Naive thymus-derived CD4-positive, alpha-beta T cell (primary cell): Measurements from ENCODE around the gene AACS. TPM values are rescaled to one million over a fixed set of nuclear protein-coding genes. Genes with fewer than 3 reads are reported as not detected.

Source experiments
- ATAC-seq: fragments of 150-1000 bp; cut with Tn5 transposase; 2 replicates; pipeline ENCODE4 v1.10.0; 2021; ENCODE audit warnings: mild to moderate bottlenecking, moderate library complexity
- CTCF ChIA-PET: fragments of 350-600 bp; sonication (Branson Sonifier 250); formaldehyde crosslinking; loops from one replicate; lab custom pipeline; 2021; ENCODE audit warnings: antibody characterized with exemption; lab: Charles Lee
- POLR2A ChIA-PET: fragments of 350-600 bp; sonication (Branson Sonifier 250); formaldehyde crosslinking; loops from one replicate; lab custom pipeline; 2021; ENCODE audit warnings: antibody characterized with exemption, inconsistent platforms; lab: Charles Lee
- DNase-seq, 9 donors: peaks; one replicate each; pipeline versions ENCODE4 v3.0.0 to v3.0.0-alpha.2; 2020 to 2022; ENCODE audit warnings: mixed read lengths in 1 of 9
- H3K27ac ChIP-seq: one replicate; pipeline ENCODE4 v1.7.0; 2013; ENCODE audit warnings: mild to moderate bottlenecking, low read depth, low read length, moderate library complexity
- H3K27me3 ChIP-seq, 2 donors: one replicate each; pipeline ENCODE4 v1.7.0; 2013; ENCODE audit warnings: low read length in 2 of 2, mild to moderate bottlenecking in 2 of 2, moderate library complexity in 2 of 2; ENCODE audit not compliant: control insufficient read depth in 2 of 2, insufficient read depth in 2 of 2
- H3K36me3 ChIP-seq, 3 experiments: 1 replicate in 2 of 3; 2 replicates in 1 of 3; pipeline ENCODE4 v1.7.0; 2013; ENCODE audit warnings: low read length in 3 of 3, mild to moderate bottlenecking in 3 of 3, moderate library complexity in 1 of 3; ENCODE audit not compliant: insufficient read depth in 3 of 3, control insufficient read depth in 2 of 3
- H3K4me1 ChIP-seq, 2 donors: one replicate each; pipeline ENCODE4 v1.7.0; 2013; ENCODE audit warnings: low read length in 2 of 2, mild to moderate bottlenecking in 2 of 2, moderate library complexity in 1 of 2; ENCODE audit not compliant: control insufficient read depth in 2 of 2, insufficient read depth in 2 of 2
- H3K4me3 ChIP-seq: 2 replicates; pipeline ENCODE4 v1.7.0; 2013; ENCODE audit warnings: mild to moderate bottlenecking, low read length
- H3K9me3 ChIP-seq, 3 experiments: 1 replicate in 2 of 3; 2 replicates in 1 of 3; pipeline ENCODE4 v1.7.0; 2013; ENCODE audit warnings: low read length in 3 of 3; ENCODE audit not compliant: control insufficient read depth in 2 of 3
- H3K27ac Mint-ChIP-seq, 9 donors: one replicate each; pipeline ENCODE4 v1.8.0; 2020 to 2022; ENCODE audit warnings: mixed read lengths in 9 of 9, mild to moderate bottlenecking in 8 of 9, moderate library complexity in 5 of 9, inconsistent platforms in 2 of 9
- H3K27me3 Mint-ChIP-seq, 5 donors: one replicate each; pipeline ENCODE4 v1.8.0; 2021 to 2022; ENCODE audit warnings: mixed read lengths in 5 of 5, mild to moderate bottlenecking in 1 of 5
- H3K36me3 Mint-ChIP-seq, 5 donors: one replicate each; pipeline ENCODE4 v1.8.0; 2020 to 2022; ENCODE audit warnings: mixed read lengths in 5 of 5, mild to moderate bottlenecking in 3 of 5, inconsistent platforms in 1 of 5
- H3K4me1 Mint-ChIP-seq, 7 donors: one replicate each; pipeline ENCODE4 v1.8.0; 2020 to 2022; ENCODE audit warnings: mixed read lengths in 7 of 7, mild to moderate bottlenecking in 3 of 7, inconsistent platforms in 1 of 7
- H3K4me3 Mint-ChIP-seq, 10 donors: one replicate each; pipeline ENCODE4 v1.8.0; 2020 to 2022; ENCODE audit warnings: mild to moderate bottlenecking in 10 of 10, mixed read lengths in 10 of 10, moderate library complexity in 6 of 10, inconsistent platforms in 2 of 10
- H3K9me3 Mint-ChIP-seq, 11 donors: one replicate each; pipeline ENCODE4 v1.8.0; 2020 to 2022; ENCODE audit warnings: mixed read lengths in 11 of 11, mild to moderate bottlenecking in 4 of 11, inconsistent platforms in 1 of 11, moderate library complexity in 1 of 11
- intact Hi-C, 2 donors: fragments of 100-400 bp; cut with micrococcal nuclease; formaldehyde crosslinking; loops; one replicate each; pipeline ENCODE4 v1.15.1; 2023
- polyA plus RNA-seq, 2 donors: library from polyadenylated mRNA; unstranded; fragments of 300-500 nt; fragmentation: Illumina TruSeq; gene quantifications; one replicate each; pipeline ENCODE4 v1.2.3, GENCODE V29; 2021
- total RNA-seq, 6 experiments: library from RNA in 5 of 6; stranded (reverse) in 5 of 6; gene quantifications; 1 replicate in 5 of 6; 2 replicates in 1 of 6; pipeline ENCODE4 v1.2.3 and lab custom pipeline; 2021 to 2026

Gene AACS
- total and polyA plus RNA-seq, 7 experiments from 2014 or later: 11.6 to 21.7 (median 14.8) TPM

DNA sequence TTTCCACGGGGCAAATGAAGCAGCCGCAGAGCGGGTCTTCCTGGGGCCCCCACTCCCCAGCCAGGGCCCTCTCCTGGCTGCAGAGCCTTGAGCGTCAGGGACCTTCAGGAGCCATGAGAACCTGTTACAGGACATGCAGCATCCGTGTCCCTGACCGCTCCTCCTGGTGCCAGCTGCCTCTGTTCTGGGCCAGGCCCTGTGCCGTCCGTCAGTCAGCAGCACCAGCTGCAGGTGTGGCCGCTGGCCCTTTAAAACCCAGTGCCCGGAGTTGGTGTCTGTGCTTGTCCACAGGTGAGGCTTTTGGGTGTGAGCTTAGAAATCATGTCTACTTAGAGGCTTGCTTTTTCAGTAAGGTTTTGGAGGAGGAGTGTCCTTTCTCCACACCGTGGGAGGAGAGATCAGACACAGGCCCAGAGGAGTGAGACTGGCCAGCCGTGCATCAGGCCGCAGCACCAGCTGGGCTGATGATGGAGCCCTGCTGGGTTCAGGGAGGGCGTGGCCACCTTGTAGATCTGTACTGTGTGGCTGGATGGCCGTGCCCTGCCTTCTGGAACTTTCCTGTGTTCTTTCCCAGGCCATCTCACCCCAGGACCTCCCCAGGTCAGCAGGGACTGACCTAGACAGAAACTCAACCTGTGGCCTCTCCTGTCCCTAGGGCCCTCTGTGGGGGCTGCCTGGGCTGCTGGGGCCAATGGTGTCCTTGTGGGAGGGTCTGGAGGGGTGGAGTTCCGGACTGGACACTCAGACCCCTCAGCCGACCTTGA is 27.1 kb downstream of the AACS start:
- Mint-ChIP-seq H3K4me1 (peaks cover 0 to 5% (median 4%) of the 10 kb centered on the region in 7 donors), H3K9me3 (no peaks in the 10 kb centered on the region), H3K27me3 (no peaks in the 10 kb centered on the region), H3K36me3 (peaks cover 4 to 41% (median 12%) of the 10 kb centered on the region in 5 donors), H3K4me3 (no peak overlapping the region), H3K27ac (no peak overlapping the region)
- no peak overlapping the region for H3K4me3 ChIP-seq
- POLR2A ChIA-PET: no interaction called here
- no peaks in the 10 kb centered on the region for H3K9me3 ChIP-seq
- H3K27ac ChIP-seq: no peak overlapping the region
- no peaks in the 10 kb centered on the region for H3K4me1 ChIP-seq
- no peak for ATAC-seq
- CTCF ChIA-PET: no interaction called here
- no peak for DNase-seq
- peaks cover 0 to 57% (median 0%) of the 10 kb centered on the region in 3 experiments for H3K36me3 ChIP-seq
- H3K27me3 ChIP-seq: no peaks in the 10 kb centered on the region
- intact Hi-C loops: no loop called here

DNA sequence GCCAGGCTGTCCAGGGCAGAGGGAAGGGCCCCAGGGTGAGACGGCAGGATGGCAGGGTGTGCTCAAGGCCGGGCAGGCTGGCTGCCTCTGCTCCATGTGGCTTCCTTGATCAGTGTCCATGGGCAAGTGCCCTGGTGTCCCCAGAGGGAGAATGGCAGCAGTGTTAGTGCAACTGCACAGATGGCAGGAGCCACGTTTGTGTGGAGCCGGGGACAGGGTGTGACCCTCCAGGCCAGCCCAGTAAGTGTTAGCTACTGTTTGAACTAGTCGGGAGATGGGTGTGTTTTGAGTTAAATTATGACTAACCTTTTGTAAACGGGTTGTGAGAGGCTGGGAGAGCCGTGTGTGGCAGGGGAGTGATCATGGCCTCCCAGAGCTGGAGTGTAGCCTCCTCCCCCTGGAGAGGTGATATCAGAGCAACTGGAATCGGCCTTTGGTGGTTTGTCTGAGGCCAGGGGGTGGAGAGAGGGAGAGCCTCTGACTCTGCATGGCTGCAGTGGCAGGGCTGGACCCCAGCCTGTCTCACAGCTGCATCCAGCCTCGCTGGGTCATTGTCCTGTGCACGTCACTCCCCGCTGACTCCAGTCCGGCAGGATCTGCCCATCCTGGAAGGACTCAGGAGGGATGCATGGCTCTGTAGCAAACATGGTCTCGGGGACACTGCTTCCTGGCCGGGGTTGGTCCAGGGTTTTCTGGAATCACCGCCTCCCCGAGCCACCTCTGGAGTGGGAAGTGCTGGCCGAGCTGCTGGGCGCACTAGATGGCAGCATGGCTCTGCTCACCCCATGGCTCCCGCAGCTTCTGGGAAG is 27.8 kb downstream of the AACS start:
- peak overlapping the region in 1 of 9 donors; percentile 46 for H3K27ac Mint-ChIP-seq
- intact Hi-C loops: no loop called here
- no peak for ATAC-seq

DNA sequence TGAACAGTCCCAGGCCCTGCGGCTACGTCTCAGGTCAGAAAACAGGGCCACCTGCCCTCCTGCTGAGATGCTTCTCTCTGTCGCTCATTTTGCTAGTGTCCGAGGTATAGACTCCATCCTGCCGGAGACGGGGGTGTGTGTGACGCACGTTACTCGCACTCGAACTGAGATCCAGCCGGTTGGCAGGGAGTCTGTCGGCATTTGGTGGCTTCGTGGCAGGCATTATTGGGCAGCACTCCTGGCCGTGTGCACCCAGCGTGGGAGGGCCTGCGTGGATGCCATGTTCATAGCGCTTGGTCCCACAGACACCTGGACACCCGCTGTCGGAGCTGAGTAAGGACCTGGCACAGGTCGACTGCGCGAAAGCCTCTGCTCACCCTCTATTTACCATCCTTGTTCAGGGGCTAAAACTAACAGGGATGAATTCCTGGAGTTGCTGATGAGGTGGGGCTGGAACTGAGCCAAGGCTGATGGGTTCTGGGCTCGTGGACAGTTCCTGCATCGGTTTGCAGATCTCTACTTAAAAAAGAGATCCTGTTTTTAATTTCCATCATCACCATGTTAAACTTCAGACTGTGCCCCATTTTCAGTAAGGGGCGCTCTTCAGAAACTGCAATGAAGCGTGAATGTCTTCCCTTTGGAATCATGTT is 28.6 kb downstream of the AACS start:
- H3K4me1 ChIP-seq: no peaks in the 10 kb centered on the region
- H3K4me1 Mint-ChIP-seq: peaks cover 2 to 15% (median 9%) of the 10 kb centered on the region in 7 donors
- no peaks in the 10 kb centered on the region for H3K27me3 ChIP-seq
- peaks cover 4 to 46% (median 8%) of the 10 kb centered on the region in 5 donors for H3K36me3 Mint-ChIP-seq
- H3K27ac ChIP-seq: no peak overlapping the region
- peaks cover 0 to 46% (median 0%) of the 10 kb centered on the region in 3 experiments for H3K36me3 ChIP-seq
- no peaks in the 10 kb centered on the region for H3K9me3 Mint-ChIP-seq
- CTCF ChIA-PET: no interaction called here
- no peak overlapping the region for H3K4me3 ChIP-seq
- POLR2A ChIA-PET: no interaction called here
- intact Hi-C loops: no loop called here
- H3K9me3 ChIP-seq: no peaks in the 10 kb centered on the region
- no peaks in the 10 kb centered on the region for H3K27me3 Mint-ChIP-seq
- ATAC-seq (peak; percentile 18), DNase-seq (no peak)
- no peak overlapping the region for H3K4me3 Mint-ChIP-seq
- H3K27ac Mint-ChIP-seq: no peak overlapping the region

More for the DNA sequence above, 27.8 kb downstream of the AACS start:
- peaks cover 0 to 11% (median 7%) of the 10 kb centered on the region in 7 donors for H3K4me1 Mint-ChIP-seq
- no peak for DNase-seq
- CTCF ChIA-PET: no interaction called here
- no peaks in the 10 kb centered on the region for H3K9me3 Mint-ChIP-seq
- peaks cover 4 to 46% (median 9%) of the 10 kb centered on the region in 5 donors for H3K36me3 Mint-ChIP-seq
- H3K27ac ChIP-seq: no peak overlapping the region
- peaks cover 0 to 49% (median 0%) of the 10 kb centered on the region in 3 experiments for H3K36me3 ChIP-seq
- H3K4me3 Mint-ChIP-seq: no peak overlapping the region
- POLR2A ChIA-PET: no interaction called here
- no peaks in the 10 kb centered on the region for H3K27me3 Mint-ChIP-seq
- no peaks in the 10 kb centered on the region for H3K9me3 ChIP-seq
- no peak overlapping the region for H3K4me3 ChIP-seq
- H3K27me3 ChIP-seq: no peaks in the 10 kb centered on the region
- H3K4me1 ChIP-seq: no peaks in the 10 kb centered on the region

DNA sequence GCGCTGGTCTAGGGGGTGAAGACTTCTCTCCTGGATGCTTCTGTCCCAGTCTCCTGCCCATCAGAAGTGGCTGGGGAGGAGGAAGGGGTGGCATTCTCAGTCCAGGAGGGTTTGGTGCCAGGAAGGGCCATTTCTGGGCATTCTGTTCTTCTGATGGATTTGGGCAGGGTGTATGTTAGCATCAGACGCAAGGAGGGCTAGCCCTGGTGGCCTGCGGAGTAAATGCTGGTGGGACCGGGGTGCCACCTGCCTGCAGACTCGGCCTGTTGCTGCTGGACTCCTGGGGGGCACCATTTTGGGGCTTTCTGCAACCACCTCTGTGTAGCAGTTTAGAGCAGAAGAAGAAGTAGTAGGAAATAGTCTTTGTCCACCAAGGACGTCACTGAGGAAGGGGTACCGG is 31.7 kb downstream of the AACS start:
- POLR2A ChIA-PET: no interaction called here
- peak overlapping the region in 1 of 10 donors; percentile 51 for H3K4me3 Mint-ChIP-seq
- no peaks in the 10 kb centered on the region for H3K4me1 ChIP-seq
- DNase-seq (no peak), ATAC-seq (no peak)
- H3K27me3 ChIP-seq: no peaks in the 10 kb centered on the region
- CTCF ChIA-PET: no interaction called here
- peak overlapping the region in 1 of 9 donors; percentile 78 for H3K27ac Mint-ChIP-seq
- H3K4me1 Mint-ChIP-seq: peaks cover 7 to 25% (median 15%) of the 10 kb centered on the region in 7 donors
- H3K36me3 ChIP-seq: peaks cover 0 to 19% (median 0%) of the 10 kb centered on the region in 3 experiments
- H3K27ac ChIP-seq: no peak overlapping the region
- H3K9me3 ChIP-seq: no peaks in the 10 kb centered on the region
- H3K9me3 Mint-ChIP-seq: no peaks in the 10 kb centered on the region
- peaks cover 4 to 39% (median 8%) of the 10 kb centered on the region in 5 donors for H3K36me3 Mint-ChIP-seq
- H3K27me3 Mint-ChIP-seq: no peaks in the 10 kb centered on the region
- intact Hi-C loops: no loop called here
- H3K4me3 ChIP-seq: no peak overlapping the region

DNA sequence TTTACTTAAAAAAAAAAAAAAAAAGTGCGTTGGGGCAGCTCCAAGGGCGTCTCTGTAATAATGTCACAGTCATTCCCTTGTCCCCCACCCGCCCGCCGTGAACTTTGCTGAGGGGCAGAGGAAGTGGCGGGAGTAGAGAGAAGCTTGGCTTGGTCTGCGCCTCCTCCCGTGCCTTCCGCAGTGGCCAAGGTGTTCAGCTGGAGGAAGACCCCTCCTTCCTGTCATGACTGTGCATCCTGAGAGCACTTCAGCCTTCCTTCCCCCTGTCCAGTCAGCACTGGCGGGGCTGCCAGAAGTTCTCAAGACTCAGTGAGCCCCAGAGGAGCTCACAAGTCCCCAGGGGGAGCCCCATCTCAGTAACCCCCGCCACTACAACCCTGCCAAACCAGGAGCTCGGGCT is 32.2 kb downstream of the AACS start:
- no peak for ATAC-seq
- no peaks in the 10 kb centered on the region for H3K9me3 ChIP-seq
- ChIA-PET CTCF (no interaction called here), POLR2A (no interaction called here)
- intact Hi-C loops: no loop called here
- H3K4me3 Mint-ChIP-seq: no peak overlapping the region
- H3K4me3 ChIP-seq: no peak overlapping the region
- H3K36me3 Mint-ChIP-seq: peaks cover 4 to 39% (median 8%) of the 10 kb centered on the region in 5 donors
- H3K36me3 ChIP-seq: peaks cover 0 to 18% (median 0%) of the 10 kb centered on the region in 3 experiments
- H3K27me3 Mint-ChIP-seq: no peaks in the 10 kb centered on the region
- no peak for DNase-seq
- no peaks in the 10 kb centered on the region for H3K9me3 Mint-ChIP-seq
- H3K27ac Mint-ChIP-seq: no peak overlapping the region
- H3K4me1 Mint-ChIP-seq: peaks cover 7 to 25% (median 15%) of the 10 kb centered on the region in 7 donors
- no peaks in the 10 kb centered on the region for H3K4me1 ChIP-seq
- H3K27me3 ChIP-seq: no peaks in the 10 kb centered on the region
- no peak overlapping the region for H3K27ac ChIP-seq

DNA sequence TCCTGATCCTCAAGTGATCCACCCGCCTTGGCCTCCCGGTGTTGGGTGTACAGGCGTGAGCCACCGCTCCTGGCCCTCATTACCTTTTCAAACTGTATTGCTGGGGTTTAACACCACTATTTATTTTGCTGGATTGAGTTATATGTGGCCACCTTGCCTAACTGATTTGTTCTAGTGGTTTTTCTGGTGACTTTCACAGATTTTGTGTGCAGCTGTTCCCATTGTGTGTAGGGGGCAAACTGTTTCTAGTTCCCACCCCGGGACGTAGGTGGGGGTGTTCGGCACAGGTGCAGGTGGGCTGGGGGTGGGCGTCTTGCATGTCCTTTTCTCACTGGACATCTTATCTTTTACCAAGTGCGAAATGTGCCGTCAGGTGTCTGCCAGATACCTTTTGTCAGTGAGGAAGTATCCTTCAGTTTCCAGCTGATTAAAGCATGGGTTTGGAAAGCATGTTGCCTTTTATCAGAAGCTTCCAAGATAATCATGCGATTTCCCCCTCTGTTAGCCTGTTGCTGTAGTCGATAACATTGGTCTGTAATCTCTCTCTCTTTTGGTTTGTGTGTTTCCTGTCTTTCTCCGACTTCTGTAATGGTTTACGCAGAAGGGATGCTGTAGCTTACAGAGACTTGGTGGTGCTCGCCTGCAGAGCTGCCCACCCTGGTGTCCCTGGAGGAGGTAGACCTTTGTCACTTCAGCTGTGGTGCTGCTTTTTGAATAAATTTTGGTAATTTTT is 33.6 kb downstream of the AACS start:
- Mint-ChIP-seq H3K36me3 (peaks cover 7 to 41% (median 12%) of the 10 kb centered on the region in 5 donors), H3K9me3 (no peaks in the 10 kb centered on the region), H3K4me3 (peak overlapping the region in 1 of 10 donors; percentile 28), H3K4me1 (peaks cover 7 to 25% (median 15%) of the 10 kb centered on the region in 7 donors), H3K27me3 (no peaks in the 10 kb centered on the region), H3K27ac (peak overlapping the region in 2 of 9 donors; percentile 11 to 16)
- Histone ChIP-seq H3K36me3 (peaks cover 0 to 22% (median 0%) of the 10 kb centered on the region in 3 experiments), H3K4me1 (no peaks in the 10 kb centered on the region), H3K9me3 (no peaks in the 10 kb centered on the region), H3K4me3 (no peak overlapping the region), H3K27ac (no peak overlapping the region), H3K27me3 (no peaks in the 10 kb centered on the region)
- ChIA-PET POLR2A (no interaction called here), CTCF (no interaction called here)
- intact Hi-C loops: no loop called here
- no peak for DNase-seq
- no peak for ATAC-seq
